ENCODE data around the gene TDP2.
"Not testable (repeated sequence)": the region's sequence is repeated elsewhere in the genome, so short reads cannot be mapped to it uniquely, and the experiment has no call there.

Gene TDP2

GRCh38 chr6:24678792-24679352 is 12.2 kb upstream of the TDP2 start:
- DNase-seq, result not testable (repeated sequence)

GRCh38 chr6:24673625-24674024 is 6.9 kb upstream of the TDP2 start:
- no peak for DNase-seq

GRCh38 chr6:24672620-24673182 is 6.0 kb upstream of the TDP2 start:
- no peak for DNase-seq

GRCh38 chr6:24671077-24671476 is 4.4 kb upstream of the TDP2 start:
- DNase-seq, result not testable (repeated sequence)

GRCh38 chr6:24670492-24670891 is 3.8 kb upstream of the TDP2 start:
- DNase-seq, result not testable (repeated sequence)

- no peak for DNase-seq
These were observed 2.3 kb upstream of the TDP2 start for GRCh38 chr6:24668997-24669361.

- DNase-seq, result not testable (repeated sequence)
These were observed 1.6 kb upstream of the TDP2 start for GRCh38 chr6:24668066-24668996.

GRCh38 chr6:24667378-24667803 is 692 bp upstream of the TDP2 start:
- DNase-seq, result no peak

GRCh38 chr6:24666097-24666640 is 530 bp downstream of the TDP2 start:
- no peak for DNase-seq

- no peak for DNase-seq
These were observed 2.4 kb downstream of the TDP2 start for GRCh38 chr6:24664046-24664987.

- DNase-seq, result no peak
These were observed 3.5 kb downstream of the TDP2 start for GRCh38 chr6:24663189-24663588.

- DNase-seq, result no peak
These were observed 4.5 kb downstream of the TDP2 start for GRCh38 chr6:24662236-24662635.

GRCh38 chr6:24661759-24662158 is 4.9 kb downstream of the TDP2 start:
- not testable (repeated sequence) for DNase-seq

GRCh38 chr6:24660105-24660504 is 6.6 kb downstream of the TDP2 start:
- no peak for DNase-seq

GRCh38 chr6:24659561-24659960 is 7.1 kb downstream of the TDP2 start:
- no peak for DNase-seq

GRCh38 chr6:24658573-24659560 is 7.8 kb downstream of the TDP2 start:
- DNase-seq, result no peak

- DNase-seq, result no peak
These were observed 11.5 kb downstream of the TDP2 start for GRCh38 chr6:24655215-24655614.

GRCh38 chr6:24650365-24650764 is 16.3 kb downstream of the TDP2 start:
- DNase-seq, result no peak

GRCh38 chr6:24649691-24650090 is 17.0 kb downstream of the TDP2 start:
- no peak for DNase-seq

GRCh38 chr6:24648276-24648675 is 18.4 kb downstream of the TDP2 start:
- DNase-seq, result no peak

GRCh38 chr6:24646771-24647170 is 19.9 kb downstream of the TDP2 start:
- DNase-seq, result no peak
